AG09319 (cell line): ENCODE results near the gene PADI6.
A peak's percentile ranks its signal among the peaks of the same experiment; 100 is the strongest.

ENCODE experiments used
- DNase-seq: peaks from one replicate; pipeline ENCODE4 v3.0.0-alpha.2; 2010; ENCODE audit warnings: low read depth; ENCODE audit errors: extremely low read depth
- CTCF ChIP-seq: IDR thresholded peaks from 2 replicates; pipeline ENCODE4 v1.5.1; 2011; ENCODE audit warnings: low read depth, mild to moderate bottlenecking, inconsistent platforms, low read length, moderate library complexity

PADI6 gene

GRCh38 chr1:17419626-17420328 lies 47.8 kb downstream of the PADI6 start:
- TF ChIP-seq CTCF, result peak; percentile 96
- no peak for DNase-seq

GRCh38 chr1:17420391-17420918 lies 48.5 kb downstream of the PADI6 start:
- DNase-seq, result no peak
- TF ChIP-seq CTCF, result no peak

- no peak for TF ChIP-seq CTCF
- no peak for DNase-seq
Measured at GRCh38 chr1:17422461-17422860, 50.5 kb downstream of the PADI6 start.

GRCh38 chr1:17423781-17424245 lies 51.8 kb downstream of the PADI6 start:
- no peak for TF ChIP-seq CTCF
- no peak for DNase-seq

- no peak for DNase-seq
- TF ChIP-seq CTCF, result no peak
Measured at GRCh38 chr1:17425806-17426600, 54.0 kb downstream of the PADI6 start.

- no peak for TF ChIP-seq CTCF
- no peak for DNase-seq
Measured at GRCh38 chr1:17427696-17428660, 56.0 kb downstream of the PADI6 start.
